Neutrophil (primary cell): ENCODE measurements around the gene THRSP.
"Not testable (repeated sequence)": the region's sequence is repeated elsewhere in the genome, so short reads cannot be mapped to it uniquely, and the experiment has no call there.

Experiments used
- H3K27ac ChIP-seq: fragments of 200-600 bp; sonication (generic); 2 replicates; pipeline ENCODE4 v1.5.1; 2016; ENCODE audit warnings: mild to moderate bottlenecking, moderate library complexity
- H3K27me3 ChIP-seq: fragments of 200-600 bp; sonication (generic); 2 replicates; pipeline ENCODE4 v1.6.0; 2016; ENCODE audit warnings: mild to moderate bottlenecking
- H3K36me3 ChIP-seq: fragments of 200-600 bp; sonication (generic); 2 replicates; pipeline ENCODE4 v1.5.1; 2017
- H3K4me1 ChIP-seq, 2 experiments: fragments of 200-600 bp in 1 of 2; sonication (generic) in 1 of 2; 1 replicate in 1 of 2; 2 replicates in 1 of 2; pipeline versions ENCODE4 v1.5.1 to v1.6.1; 2013 to 2016; ENCODE audit warnings: low read depth in 1 of 2, low read length in 1 of 2, mild to moderate bottlenecking in 1 of 2, moderate library complexity in 1 of 2; ENCODE audit not compliant: control insufficient read depth in 1 of 2, insufficient read depth in 1 of 2
- H3K4me3 ChIP-seq, 2 experiments: fragments of 200-600 bp in 1 of 2; sonication (generic) in 1 of 2; 1 replicate in 1 of 2; 2 replicates in 1 of 2; pipeline ENCODE4 v1.5.1; 2013 to 2016; ENCODE audit warnings: low read depth in 1 of 2, low read length in 1 of 2, mild to moderate bottlenecking in 1 of 2, moderate library complexity in 1 of 2
- H3K9me3 ChIP-seq: fragments of 200-600 bp; sonication (generic); 2 replicates; pipeline ENCODE4 v1.5.1; 2016
- TF ChIP-seq, protein P1 (sequence below): fragments of 200-600 bp; sonication (generic); IDR thresholded peaks from 2 replicates; pipeline ENCODE4 v1.5.1; 2016; ENCODE audit warnings: antibody characterized with exemption

The THRSP gene

DNA sequence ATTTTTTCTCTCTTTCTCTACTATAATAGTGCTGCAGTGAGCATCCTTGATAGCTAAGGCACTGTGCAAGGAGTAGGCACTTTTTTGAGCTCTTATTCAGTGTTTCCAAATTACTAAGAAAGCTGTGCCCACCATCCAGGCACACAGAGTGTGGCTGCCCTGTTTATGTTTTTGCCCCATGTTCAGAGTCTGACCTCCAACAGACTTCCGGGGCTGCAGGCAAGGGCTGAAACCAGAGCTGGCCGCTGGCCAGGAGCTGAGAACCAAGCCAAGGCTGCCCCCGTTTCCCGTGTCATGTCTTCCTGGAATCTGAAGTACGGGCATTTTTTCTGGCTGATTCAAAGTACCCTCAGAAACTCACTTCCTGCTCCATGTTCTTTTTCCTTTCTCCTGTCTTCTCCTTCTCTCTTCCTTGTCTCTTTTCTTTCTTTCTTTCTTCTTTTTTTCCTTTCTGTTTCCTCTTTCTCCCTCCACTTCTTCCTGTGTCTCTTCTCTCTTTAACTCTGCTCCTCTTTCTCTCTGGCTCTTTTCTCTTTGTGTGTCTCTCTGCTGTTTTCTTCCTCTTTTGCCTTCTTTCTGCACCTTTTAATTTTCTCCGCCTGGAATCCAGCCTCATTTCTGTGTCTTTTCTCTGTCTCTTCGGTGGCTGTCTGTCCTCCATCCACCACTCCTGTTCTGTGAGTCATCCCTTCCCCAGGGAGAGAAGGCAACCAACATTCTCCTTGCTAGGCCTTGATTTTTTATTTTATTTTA lies 23.6 kb upstream of the THRSP start:
- Histone ChIP-seq H3K9me3 (no peaks in the 10 kb centered on the region), H3K4me1 (peaks cover 0 to 4% of the 10 kb centered on the region in 2 experiments), H3K27me3 (no peaks in the 10 kb centered on the region), H3K4me3 (no peak overlapping the region), H3K27ac (no peak overlapping the region), H3K36me3 (no peaks in the 10 kb centered on the region)
- TF ChIP-seq, protein P1, sequence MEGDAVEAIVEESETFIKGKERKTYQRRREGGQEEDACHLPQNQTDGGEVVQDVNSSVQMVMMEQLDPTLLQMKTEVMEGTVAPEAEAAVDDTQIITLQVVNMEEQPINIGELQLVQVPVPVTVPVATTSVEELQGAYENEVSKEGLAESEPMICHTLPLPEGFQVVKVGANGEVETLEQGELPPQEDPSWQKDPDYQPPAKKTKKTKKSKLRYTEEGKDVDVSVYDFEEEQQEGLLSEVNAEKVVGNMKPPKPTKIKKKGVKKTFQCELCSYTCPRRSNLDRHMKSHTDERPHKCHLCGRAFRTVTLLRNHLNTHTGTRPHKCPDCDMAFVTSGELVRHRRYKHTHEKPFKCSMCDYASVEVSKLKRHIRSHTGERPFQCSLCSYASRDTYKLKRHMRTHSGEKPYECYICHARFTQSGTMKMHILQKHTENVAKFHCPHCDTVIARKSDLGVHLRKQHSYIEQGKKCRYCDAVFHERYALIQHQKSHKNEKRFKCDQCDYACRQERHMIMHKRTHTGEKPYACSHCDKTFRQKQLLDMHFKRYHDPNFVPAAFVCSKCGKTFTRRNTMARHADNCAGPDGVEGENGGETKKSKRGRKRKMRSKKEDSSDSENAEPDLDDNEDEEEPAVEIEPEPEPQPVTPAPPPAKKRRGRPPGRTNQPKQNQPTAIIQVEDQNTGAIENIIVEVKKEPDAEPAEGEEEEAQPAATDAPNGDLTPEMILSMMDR = no peak

DNA sequence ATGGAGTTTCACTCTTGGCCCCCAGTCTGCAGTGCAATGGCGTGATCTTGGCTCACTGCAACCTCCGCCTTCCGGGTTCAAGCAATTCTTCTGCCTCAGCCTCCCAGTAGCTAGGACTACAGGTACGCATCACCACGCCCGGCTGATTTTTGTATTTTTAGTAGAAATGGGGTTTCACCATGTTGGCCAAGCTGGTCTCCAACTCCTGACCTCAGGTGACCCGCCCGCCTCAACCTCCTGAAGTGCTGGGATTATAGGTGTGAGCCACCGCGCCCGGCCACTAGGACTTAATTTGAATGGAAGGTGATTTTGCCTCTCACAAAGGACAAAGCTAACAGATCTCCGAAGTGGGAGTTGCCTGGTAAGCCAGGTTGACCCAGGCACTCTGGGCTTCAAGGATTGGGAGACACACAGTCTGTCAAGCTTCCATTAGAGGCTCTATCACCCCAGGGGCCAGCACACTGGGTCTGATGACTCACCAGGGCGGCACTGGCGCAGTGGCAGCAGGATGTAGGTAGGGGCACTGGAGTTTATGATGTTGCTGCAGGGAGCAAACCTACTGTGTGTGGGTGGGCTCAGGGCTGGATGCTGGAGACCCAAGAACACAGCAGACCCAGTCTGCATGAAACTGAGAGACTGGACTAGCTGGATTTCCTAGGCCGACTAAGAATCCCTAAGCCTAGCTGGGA lies 22.8 kb upstream of the THRSP start:
- Histone ChIP-seq H3K4me3 (no peak overlapping the region), H3K9me3 (no peaks in the 10 kb centered on the region), H3K4me1 (peaks cover 1 to 7% of the 10 kb centered on the region in 2 experiments), H3K36me3 (no peaks in the 10 kb centered on the region), H3K27ac (no peak overlapping the region), H3K27me3 (no peaks in the 10 kb centered on the region)
- TF ChIP-seq, protein P1 = no peak

DNA sequence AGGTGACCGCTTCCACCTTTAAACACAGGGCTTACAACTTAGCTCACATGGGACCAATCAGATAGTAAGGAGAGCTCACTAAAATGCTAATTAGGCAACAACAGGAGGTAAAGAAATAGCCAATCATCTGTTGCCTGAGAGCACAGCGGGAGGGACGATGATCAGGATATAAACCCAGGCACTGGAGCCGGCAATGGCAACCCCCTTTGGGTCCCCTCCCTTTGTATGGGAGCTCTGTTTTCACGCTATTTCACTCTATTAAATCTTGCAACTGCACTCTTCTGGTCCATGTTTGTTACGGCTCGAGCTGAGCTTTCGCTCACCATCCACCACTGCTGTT lies 22.3 kb upstream of the THRSP start:
- H3K27me3 ChIP-seq, H3K4me3 ChIP-seq, H3K27ac ChIP-seq, H3K36me3 ChIP-seq, H3K9me3 ChIP-seq: not testable (repeated sequence)
- H3K4me1 ChIP-seq = peaks cover 6 to 12% of the 10 kb centered on the region in 2 experiments

DNA sequence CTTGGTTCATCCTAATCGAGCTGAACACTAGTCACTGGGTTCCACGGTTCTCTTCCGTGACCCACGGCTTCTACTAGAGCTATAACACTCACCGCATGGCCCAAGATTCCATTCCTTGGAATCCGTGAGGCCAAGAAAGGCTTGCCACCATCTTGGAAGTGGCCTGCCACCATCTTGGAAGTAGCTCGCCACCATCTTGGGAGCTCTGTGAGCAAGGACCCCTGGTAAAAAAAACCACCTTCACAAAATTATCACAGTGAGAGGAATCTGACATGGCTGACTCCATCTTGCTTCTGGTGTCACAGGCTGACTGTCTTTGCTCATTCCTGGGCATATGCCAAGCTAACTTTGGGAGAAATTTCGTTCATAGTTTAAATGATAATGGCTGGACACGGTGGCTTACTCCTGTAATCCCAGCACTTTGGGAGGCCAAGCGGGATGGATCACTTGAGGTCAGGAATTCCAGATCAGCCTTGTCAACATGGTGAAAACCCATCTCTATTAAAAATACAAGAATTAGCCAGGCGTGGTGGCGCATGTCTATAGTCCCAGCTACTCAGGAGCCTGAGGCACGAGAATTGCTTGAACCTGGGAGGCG lies 21.7 kb upstream of the THRSP start:
- TF ChIP-seq, protein P1 = no peak
- Histone ChIP-seq H3K4me3 (no peak overlapping the region), H3K9me3 (no peaks in the 10 kb centered on the region), H3K27me3 (no peaks in the 10 kb centered on the region), H3K27ac (no peak overlapping the region), H3K36me3 (no peaks in the 10 kb centered on the region), H3K4me1 (peaks cover 6 to 13% of the 10 kb centered on the region in 2 experiments)

DNA sequence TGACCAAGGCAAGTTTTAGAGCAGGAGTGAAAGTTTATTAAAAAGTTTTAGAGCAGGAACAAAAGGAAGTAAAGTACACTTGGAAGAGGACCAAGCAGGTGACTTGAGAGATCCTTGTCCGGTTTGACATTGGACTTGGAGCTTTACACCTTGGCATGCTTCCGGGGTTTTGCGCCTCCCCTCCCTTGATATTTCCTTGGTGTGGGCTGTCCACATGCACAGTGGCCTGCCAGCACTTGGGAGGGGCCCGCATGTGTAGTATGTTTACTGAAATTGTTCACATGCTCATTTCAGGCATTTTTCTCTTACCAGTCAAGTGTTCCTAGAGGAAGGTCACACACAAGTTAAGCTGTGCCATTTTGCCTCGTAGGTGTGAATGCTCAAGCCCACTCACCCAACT lies 19.0 kb upstream of the THRSP start:
- H3K9me3 ChIP-seq = no peaks in the 10 kb centered on the region
- no peak overlapping the region for H3K4me3 ChIP-seq
- peaks cover 6 to 13% of the 10 kb centered on the region in 2 experiments for H3K4me1 ChIP-seq

More for the DNA sequence above, 19.0 kb upstream of the THRSP start:
- Histone ChIP-seq H3K27ac (no peak overlapping the region), H3K36me3 (no peaks in the 10 kb centered on the region), H3K27me3 (no peaks in the 10 kb centered on the region)
- TF ChIP-seq, protein P1 = no peak
